ENCODE data around the gene CES4A.
A peak's percentile ranks its signal among the peaks of the same experiment; 100 is the strongest.
"Not testable (repeated sequence)": the region's sequence is repeated elsewhere in the genome, so short reads cannot be mapped to it uniquely, and the experiment has no call there.

CES4A gene

DNA sequence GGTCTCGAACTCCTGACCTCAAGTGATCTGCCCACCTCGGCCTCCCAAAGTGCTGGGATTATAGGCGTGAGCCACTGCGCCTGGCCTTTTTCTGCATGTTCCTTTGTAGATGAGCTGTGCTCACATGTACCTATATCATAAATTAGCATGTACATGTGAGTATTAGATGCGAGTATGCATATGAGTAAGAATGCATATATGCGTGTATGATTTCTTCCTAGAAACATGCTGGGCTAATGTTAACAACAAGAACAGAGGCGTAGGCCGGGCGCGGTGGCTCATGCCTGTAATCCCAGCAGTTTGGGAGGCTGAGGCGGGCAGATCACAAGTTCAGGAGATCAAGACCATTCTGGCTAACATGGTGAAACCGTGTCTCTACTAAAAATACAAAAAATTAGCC is 5.2 kb downstream of the CES4A start:
- not testable (repeated sequence) for DNase-seq

DNA sequence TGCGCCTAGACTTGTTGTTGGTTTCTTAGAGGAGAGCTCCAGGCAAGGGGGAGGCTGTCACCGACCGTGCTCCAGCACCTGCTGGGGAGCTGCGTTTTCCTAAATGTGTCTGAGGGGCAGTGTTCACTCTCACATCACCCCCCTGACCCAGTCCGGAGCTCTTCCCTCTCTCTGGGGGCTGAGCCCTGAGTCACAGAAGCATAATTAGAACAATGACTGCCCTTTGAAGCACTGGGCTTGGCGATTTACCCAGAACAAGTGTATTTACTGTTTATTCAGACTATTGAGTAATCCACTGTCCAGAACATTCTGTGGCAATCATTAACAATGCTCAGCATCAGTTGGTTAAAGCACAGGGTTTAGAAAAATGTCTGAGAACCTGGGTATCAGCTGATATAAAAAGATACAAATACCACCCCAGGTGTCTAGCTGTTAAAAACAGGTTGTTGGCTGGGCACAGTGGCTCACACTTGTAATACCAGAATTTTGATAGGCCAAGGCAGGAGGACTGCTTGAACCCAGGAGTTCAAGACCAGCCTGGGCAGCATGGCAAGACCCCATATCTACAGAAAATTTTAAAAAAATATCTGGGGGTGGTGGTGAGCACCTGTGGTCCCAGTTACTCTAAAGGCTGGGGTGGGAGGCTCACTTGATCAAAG is 8.1 kb downstream of the CES4A start:
- no peak for DNase-seq

DNA sequence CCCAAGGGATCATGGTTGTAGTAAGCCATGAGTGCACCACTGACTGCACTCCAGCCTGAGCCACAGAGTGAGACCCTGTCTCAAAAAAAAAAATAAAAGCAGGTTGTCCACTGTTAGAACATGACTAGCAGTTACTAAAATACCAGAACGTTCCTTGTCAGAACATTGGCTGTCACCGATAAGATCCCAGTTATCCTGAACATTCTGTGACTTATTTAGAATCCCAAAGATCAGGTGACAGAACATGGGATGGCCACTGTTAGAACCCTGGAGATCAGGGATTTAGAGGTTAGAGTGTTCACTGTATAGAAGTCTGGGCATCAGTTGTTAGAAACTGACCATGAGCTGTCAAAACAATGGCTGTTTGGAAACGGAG is 8.6 kb downstream of the CES4A start:
- no peak for DNase-seq

DNA sequence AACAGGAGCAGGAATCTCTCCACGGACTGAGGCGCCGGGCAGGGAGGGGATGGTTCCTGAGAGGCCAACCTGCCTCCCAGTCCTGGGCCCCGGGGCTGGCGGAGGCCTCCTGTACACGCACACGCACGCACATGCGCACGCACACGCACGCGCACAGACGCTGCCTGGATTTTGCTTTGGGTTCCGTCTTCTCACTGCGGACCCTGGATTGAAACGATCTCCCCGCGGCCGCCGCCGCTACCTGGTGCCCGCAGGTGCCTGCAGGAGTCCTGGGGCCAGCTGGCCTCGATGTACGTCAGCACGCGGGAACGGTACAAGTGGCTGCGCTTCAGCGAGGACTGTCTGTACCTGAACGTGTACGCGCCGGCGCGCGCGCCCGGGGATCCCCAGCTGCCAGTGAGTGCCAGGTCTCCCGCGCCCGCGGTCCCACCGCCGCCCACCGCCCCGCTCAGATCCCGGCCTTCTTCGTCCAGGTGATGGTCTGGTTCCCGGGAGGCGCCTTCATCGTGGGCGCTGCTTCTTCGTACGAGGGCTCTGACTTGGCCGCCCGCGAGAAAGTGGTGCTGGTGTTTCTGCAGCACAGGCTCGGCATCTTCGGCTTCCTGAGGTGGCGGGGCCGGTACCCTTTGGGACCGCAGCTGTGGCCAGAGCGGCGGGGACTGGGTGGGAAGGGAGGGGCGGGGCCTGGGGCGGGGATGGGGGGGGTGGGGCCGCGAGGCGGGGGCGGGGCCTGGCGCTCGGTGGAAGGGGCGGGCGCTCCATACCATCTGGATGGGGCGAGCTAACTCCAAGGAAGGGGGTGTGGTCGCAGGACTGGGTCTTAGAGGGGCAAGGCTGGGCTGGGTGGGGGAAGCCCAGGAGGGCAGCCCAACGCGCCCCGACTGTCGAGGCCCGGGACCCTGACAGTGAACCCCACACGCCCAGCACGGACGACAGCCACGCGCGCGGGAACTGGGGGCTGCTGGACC is 12.3 kb downstream of the CES4A start:
- DNase-seq = peak; percentile 29 to 74 (median 53)

DNA sequence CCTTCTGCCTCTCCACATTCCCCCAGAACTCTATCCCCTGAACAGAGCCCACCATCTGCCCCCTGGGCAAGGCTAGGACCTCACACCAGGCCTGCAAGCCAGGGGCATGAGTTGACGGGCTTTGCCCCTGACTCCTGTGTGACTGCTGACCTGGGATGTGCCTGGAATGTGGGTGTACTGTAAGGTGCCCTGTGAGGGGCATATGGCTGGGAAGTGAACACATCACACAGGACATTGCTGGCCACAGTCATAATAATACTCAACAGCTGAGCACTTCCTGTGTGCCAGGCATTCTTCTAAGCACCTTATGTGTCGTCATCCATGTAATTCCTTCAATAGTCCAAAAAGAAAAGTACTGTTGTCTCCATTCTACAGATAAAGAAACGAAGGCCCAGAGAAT is 13.3 kb downstream of the CES4A start:
- DNase-seq = no peak

DNA sequence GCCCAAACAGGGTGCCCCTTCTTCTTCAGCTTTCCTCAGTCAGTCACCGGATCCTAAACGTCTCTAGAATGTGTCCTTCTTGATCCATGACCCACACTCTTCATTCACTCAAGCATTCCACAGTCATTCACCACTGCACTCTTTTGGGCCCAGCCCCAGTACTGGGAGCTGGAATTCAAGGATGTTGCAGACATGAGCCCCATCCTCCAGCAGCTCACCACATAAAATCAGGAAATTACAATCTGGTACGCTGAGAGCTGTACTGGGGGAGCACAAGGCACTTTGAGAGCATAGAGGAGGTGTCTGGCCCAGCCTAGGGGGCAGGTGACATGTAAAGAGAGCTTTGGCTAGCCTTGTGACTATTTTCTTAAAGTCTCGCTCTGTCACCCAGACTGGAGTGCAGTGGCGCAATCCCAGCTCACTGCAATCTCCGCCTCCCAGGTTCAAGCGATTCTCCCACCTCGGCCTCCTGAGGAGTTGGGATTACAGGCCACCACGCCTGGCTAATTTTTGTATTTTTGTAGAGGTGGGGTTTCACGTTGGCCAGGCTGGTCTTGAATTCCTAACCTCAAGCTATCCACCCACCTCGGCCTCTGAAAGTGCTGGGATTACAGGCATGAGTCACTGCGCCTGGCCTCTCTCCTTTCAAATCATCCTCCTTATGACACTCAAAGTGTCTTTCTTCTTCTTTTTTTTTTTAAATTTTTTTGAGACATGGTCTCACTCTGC is 18.7 kb downstream of the CES4A start:
- DNase-seq = no peak

DNA sequence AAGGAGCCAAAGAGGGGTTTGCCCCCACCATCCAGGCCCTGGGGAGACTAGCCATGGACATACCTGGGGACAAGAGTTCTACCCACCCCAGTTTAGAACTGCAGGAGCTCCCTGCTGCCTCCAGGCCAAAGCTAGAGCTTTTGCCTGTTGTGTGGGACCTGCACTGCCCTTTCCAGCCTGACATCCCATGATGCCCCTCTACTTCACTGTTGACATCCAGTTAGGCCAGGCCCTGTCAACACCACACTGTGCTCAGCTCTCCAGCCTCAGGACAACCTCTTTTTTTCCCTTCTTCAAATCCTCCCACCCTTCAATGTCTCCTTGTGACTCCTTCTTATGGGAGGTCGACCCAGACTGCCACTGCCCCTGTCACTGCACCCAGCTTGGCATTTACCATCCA is 20.8 kb downstream of the CES4A start:
- no peak for DNase-seq

DNA sequence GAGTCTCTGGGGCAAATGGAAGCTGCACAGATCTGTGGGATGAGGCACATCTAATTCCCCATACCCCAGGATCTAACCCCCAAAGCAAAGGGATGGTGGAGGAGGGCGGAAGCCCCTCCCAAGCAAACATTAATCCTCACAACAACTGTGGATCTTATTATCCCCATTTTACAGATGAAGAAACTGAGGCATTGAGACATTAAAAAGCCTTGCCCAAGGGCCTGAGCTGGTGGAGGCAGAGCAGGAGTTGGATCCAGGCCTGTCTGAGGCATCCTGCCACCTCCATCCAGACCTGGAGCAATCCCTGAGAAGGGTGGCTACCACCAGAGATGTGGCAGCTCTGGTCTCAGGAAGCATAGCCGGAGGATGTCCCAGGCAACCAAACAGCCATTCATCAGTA is 22.9 kb downstream of the CES4A start:
- no peak for DNase-seq

DNA sequence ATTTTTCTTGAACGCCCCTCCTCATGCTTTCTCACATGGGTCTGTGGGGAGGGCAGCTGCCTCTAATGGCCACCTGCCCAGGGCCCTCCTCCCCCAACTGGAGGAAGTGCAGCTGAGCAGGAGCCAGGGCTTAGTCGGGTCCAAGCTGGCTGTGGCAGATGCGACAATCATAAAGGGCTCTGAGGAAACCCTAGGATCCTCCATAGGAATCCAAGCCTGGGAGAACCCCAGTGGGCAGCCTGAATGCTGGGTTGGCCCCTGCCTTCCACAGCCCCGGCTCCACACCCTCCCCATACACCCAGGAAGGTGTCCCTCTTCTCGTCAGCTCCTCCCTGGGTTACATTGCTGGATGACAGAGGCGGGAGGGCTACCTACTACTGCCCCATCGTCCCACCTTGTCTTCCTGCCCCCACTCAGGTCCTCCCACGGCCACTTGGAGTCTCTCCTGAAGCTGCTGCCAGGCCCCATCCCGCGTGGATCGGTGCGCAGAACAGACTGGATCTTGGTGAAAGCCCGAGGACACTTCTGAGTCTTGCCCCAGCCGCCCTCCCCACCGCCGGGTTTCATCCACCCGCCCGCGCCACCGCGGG is 24.9 kb downstream of the CES4A start:
- no peak for DNase-seq

DNA sequence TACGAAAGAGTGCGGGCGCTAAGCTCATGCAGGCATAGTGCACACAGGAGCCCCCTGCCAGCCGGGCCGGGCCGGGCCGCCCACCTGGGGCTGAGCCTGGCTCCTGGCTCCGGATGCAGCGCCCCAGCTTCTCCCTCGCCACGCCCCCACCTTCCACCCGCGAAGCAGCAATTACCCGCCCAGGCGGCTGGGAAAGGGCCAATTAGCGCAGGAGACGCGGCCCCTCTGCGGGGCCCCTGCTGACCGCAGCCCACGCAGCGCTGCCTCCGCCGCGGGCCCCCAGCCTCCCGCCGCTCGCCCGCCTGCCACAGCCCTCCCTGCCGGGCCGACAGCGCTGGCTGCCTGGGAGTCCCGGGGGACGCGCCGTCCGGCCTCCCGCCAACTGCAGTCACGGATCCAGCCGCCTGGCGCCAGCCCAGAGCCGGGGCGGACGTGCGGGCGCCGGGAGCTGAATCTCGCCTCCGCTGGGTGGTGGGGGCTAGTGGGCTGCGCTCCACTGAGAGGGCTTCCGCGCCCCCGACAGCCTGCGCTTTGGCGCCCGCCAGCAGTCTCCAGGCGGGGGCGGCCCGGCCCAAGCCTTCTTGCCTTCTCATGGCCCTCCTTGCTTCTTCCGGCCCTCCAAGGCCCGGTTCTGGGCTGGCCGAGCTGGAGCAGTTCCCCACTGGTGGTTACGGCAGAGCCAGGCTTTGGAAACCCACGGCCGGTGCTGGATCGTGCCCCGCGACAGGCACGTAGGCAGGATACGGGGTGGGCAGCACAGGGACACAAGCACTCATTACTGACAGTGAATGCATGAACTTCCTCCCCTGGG is 25.6 kb downstream of the CES4A start:
- DNase-seq = peak; percentile 30 to 70 (median 61)

DNA sequence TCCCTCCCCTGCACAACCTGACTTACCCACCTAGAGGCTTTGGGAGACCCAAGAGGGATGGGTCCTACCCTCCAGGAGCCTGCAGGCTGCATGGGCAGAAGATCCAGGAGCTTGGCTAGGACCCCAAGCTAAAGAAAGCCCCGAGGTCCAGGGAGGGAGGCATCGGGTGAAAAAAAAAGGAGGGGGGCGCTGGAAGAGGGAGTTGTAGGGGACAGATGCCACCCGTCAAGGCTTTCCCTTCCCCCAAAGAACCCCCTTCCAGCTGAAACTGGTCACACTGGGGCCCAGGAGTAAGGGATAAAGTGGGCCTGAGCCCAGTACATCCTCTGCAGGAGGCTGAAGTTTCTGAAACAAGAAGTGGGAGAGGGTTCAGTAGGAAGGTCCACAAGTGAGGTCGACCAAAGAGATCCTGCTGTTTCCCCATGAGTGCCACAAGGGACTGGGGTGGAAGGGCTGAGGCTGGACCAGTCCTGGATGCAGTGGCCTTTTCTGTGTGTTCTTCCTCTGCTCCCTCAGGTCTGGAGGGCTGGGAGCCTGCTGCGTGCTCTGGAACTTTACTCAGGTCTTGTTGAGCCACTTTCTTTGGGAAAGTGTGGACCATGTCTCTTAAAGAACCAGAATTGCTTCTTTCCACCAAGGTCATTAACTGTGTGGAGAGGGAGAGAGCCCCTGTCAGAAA is 26.4 kb downstream of the CES4A start:
- no peak for DNase-seq

DNA sequence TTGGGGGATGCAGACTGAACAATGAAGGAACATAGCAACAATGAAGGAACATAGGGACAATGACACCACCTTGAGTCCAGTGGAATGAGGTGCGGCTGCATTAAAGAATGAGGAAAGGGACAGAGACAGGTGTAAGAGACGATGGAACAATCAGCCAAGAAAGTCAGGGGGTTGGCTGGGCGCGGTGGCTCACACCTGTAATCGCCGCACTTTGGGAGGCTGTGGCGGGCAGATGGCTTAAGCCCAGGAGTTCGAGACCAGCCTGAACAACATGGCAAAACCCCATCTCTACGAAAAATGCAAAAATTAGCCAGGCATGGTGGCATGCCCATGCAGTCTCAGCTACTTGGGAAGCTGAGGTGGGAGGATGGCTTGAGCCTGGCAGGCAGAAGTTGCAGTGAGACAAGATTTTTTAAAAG is 26.9 kb downstream of the CES4A start:
- DNase-seq = no peak

DNA sequence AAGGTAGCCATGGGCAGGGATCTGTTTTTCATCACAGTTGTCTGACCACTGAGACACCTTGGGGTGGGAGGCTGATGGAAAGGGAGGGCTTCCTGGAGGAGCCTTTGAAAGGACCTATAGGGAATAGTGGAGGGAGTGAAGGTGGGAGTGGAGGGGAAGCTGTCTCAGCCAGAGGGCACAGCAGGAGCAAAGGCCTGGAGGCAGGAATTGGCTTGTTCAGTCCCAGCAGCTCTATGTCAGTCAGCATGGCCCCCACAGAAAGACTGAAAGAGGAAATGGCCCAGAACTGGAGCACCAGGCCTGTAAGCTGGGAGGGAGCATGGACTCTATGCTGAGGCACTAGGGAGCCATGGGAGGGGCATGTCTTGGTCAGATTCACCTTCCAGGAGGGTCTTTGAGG is 27.8 kb downstream of the CES4A start:
- no peak for DNase-seq

DNA sequence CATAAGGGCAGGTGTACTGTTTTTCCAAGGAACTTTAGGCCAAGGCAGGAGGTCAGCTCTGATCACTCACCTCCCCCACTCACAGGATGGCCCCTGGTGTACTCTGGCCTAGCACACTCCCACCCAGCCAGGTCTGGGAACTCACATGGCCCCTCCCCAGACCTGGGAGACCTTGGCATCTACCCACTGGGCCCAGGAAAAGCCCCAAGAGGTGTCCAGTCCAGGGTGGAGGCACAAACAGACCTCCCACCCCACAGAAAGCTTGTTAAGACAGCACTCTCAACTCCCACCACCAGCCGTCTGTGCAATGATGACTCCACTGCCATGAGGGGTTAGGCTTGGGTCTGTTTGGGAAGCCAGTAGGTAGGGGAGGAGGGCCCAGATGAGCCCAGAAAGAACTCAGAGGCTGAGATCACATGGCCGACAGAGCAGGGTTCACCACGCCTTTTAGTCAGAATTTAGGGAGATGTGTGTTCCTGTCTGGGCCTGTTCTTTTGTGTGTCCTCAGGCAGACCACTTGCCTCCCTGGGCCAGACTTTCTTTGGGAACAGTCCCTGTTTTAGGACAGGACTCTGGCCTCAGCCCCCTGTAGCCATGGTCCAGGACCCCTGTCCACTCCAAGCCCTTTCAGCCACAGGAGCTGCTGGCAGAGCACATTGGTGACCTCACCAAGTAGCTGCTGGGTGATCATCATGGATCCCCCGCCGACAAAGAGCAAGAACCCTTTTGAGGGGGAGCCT is 28.5 kb downstream of the CES4A start:
- no peak for DNase-seq

DNA sequence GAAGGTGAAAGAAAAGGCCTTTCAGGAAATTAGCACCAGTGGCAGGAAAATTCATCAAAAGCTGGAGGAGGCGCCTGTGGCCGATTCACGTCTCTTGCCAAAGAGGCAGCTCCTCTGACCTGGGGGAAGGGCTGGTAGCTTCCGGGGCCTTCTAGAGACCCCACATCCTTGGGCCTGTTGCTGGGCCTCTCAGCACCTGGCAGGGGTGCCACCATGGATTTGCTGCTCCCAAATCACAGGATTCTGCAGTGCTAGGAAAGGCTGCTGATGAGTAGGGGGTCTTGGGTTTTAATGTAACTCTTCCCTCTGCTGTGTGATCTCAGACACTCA is 29.0 kb downstream of the CES4A start:
- no peak for DNase-seq

DNA sequence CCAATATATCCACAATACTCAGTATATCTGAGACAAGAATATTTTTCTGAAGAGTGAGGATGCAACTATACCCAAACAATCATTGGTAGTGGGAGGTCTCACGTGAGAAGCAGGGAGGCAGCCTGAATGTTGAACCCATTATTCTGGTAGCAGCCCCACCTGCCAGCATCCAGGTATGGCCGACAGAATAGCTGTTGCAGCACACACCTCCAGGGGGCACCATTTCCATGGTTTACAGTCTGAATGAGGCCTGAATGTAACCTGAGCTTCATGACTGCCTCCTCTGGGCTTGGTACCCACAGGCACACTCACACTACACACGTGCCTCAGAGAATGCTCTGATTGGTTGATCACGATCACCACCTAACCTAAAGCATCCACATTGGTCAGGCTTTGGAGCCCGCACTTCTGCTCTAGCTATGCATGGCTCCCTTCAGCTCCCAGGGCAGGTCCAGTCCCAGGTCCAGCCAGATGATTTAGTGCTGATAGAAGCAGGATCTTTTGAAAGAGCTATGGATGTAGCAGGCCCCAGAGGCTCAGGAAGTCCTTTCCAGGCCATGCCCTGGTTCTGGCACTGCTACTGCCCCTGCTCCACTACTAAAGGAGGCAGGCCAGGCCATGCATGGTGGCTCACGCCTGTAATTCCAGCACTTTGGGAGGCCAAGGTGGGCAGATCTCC is 29.6 kb downstream of the CES4A start:
- DNase-seq = peak; percentile 63 to 85 (median 77)

DNA sequence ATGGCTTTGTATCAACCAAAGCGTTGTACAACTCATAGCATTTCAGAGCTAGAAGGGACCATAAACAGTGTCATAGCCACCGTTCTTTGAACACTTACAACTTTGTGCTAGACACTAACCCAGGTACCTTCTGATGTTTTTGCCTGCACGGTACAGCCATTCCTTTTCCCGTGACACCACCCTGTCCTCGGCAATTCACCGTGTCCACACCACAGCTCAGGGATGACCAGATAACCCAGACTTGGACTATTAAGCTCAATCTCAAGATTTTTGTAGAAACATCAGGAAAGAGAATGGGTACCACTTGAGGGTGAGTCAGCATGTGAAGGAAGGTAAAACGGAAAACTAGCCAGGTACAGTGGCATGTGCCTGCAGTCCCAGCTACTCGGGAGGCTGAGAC is 30.8 kb downstream of the CES4A start:
- no peak for DNase-seq

DNA sequence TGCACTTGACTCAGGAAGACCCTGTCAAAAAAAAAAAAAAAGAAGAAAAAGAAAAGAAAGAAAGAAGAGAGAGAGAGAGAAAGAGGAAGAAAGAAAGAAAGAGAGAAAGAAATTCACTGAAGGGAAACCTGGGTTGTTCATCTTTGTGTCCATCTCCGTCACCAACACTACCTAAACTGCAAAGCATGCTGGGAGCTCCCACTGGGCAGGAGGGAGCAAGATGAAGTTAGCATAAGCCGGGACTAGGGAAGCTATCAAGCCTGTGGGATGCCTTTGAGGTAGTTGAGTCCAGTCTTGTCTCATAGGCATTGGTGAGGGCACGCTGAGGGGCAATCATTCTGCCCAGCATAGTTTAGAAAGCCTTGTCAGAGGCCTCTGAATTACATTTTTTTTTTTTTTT is 32.9 kb downstream of the CES4A start:
- no peak for DNase-seq

DNA sequence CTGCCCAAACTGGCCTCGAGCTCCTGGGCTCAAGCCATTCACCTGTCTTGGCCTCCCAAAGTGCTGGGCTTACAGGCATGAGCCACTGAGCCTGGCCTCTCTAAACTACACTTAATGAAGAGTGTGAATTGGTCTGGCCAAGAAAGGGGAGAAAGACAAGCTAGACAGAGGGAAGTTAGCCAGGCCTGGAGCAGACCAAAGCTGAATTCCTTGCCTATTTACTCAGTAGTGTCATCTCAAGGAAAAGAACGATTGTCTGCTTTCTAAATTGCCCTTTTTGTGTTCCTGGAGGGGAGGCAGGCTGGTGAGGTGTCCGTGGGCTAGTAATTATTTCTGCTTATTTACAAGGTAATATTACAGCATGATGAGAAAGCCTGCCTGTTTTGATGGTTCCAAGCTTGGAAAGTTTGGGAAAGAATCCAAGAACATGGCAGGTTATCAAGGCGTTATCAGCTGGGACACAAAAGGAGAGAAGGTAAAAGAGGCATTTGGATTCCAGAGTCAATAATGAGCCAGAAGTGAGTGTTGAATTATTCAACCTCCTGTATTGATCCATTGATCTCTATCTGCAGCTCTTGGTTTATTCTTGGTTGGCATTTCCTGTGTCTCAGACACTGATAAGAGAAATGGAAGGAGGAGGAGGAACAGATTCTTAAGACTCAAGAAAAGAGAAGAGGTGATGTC is 34.3 kb downstream of the CES4A start:
- no peak for DNase-seq

DNA sequence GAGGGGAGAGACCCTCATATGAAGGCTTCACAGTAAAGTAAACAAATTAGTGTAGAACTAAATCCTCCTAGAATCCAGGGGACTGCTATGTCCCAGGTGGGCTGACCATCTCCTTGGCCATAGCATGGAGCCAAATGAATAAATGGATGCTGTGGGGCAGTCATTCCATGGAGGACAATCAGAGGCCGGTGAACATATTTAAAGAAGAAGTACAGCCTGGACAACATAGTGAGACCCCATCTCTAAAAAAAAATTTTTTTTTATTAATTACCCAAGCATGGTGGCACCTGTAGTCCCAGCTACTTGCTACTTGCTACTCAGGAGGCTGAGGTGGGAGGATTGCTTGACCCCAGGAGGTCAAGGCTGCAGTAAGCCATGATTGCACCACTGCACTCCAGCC is 35.3 kb downstream of the CES4A start:
- no peak for DNase-seq
